Measurements from ENCODE around the gene PPM1H. TPM values are rescaled to one million over a fixed set of nuclear protein-coding genes. Genes with fewer than 3 reads are reported as not detected.

Gene PPM1H
- total RNA-seq, 1 donor from 2014 or later, result 21.6 TPM

- Histone ChIP-seq H3K4me3 (ENCODE audit: low read depth, low read length) (no peak overlapping the region), H3K36me3 (ENCODE audit: control insufficient read depth, insufficient read depth, low read length) (no peaks in the 10 kb centered on the region), H3K27me3 (ENCODE audit: control insufficient read depth, insufficient read depth, low read length) (no peaks in the 10 kb centered on the region)
- TF ChIP-seq CTCF (IDR thresholded peaks at IDR 0.05; ENCODE audit: insufficient read depth, low read length, poor library complexity, severe bottlenecking), result no peak
- DNase-seq (ENCODE audit: low read depth), result no peak
Observed at GRCh38 chr12:62963486-62964041, 28.6 kb upstream of the PPM1H start.

- no peaks in the 10 kb centered on the region for H3K36me3 ChIP-seq (ENCODE audit: control insufficient read depth, insufficient read depth, low read length)
- H3K27me3 ChIP-seq (ENCODE audit: control insufficient read depth, insufficient read depth, low read length), result no peaks in the 10 kb centered on the region
- no peak for TF ChIP-seq CTCF (IDR thresholded peaks at IDR 0.05; ENCODE audit: insufficient read depth, low read length, poor library complexity, severe bottlenecking)
- no peak overlapping the region for H3K4me3 ChIP-seq (ENCODE audit: low read depth, low read length)
- no peak for DNase-seq (ENCODE audit: low read depth)
Observed at GRCh38 chr12:62960324-62960723, 25.4 kb upstream of the PPM1H start.

- Histone ChIP-seq H3K36me3 (ENCODE audit: control insufficient read depth, insufficient read depth, low read length) (no peaks in the 10 kb centered on the region), H3K4me3 (ENCODE audit: low read depth, low read length) (no peak overlapping the region), H3K27me3 (ENCODE audit: control insufficient read depth, insufficient read depth, low read length) (no peaks in the 10 kb centered on the region)
- no peak for TF ChIP-seq CTCF (IDR thresholded peaks at IDR 0.05; ENCODE audit: insufficient read depth, low read length, poor library complexity, severe bottlenecking)
- no peak for DNase-seq (ENCODE audit: low read depth)
Observed at GRCh38 chr12:62959745-62960144, 24.8 kb upstream of the PPM1H start.

GRCh38 chr12:62957233-62957953 lies 22.4 kb upstream of the PPM1H start:
- H3K27me3 ChIP-seq (ENCODE audit: control insufficient read depth, insufficient read depth, low read length), result no peaks in the 10 kb centered on the region
- H3K36me3 ChIP-seq (ENCODE audit: control insufficient read depth, insufficient read depth, low read length), result no peaks in the 10 kb centered on the region
- TF ChIP-seq CTCF (IDR thresholded peaks at IDR 0.05; ENCODE audit: insufficient read depth, low read length, poor library complexity, severe bottlenecking), result no peak
- no peak for DNase-seq (ENCODE audit: low read depth)
- no peak overlapping the region for H3K4me3 ChIP-seq (ENCODE audit: low read depth, low read length)

GRCh38 chr12:62955678-62956077 lies 20.7 kb upstream of the PPM1H start:
- no peak for TF ChIP-seq CTCF (IDR thresholded peaks at IDR 0.05; ENCODE audit: insufficient read depth, low read length, poor library complexity, severe bottlenecking)
- Histone ChIP-seq H3K36me3 (ENCODE audit: control insufficient read depth, insufficient read depth, low read length) (no peaks in the 10 kb centered on the region), H3K27me3 (ENCODE audit: control insufficient read depth, insufficient read depth, low read length) (no peaks in the 10 kb centered on the region), H3K4me3 (ENCODE audit: low read depth, low read length) (no peak overlapping the region)
- no peak for DNase-seq (ENCODE audit: low read depth)

GRCh38 chr12:62950317-62950716 lies 15.4 kb upstream of the PPM1H start:
- no peak for TF ChIP-seq CTCF (IDR thresholded peaks at IDR 0.05; ENCODE audit: insufficient read depth, low read length, poor library complexity, severe bottlenecking)
- H3K4me3 ChIP-seq (ENCODE audit: low read depth, low read length), result no peak overlapping the region
- no peak for DNase-seq (ENCODE audit: low read depth)
- H3K27me3 ChIP-seq (ENCODE audit: control insufficient read depth, insufficient read depth, low read length), result no peaks in the 10 kb centered on the region
- H3K36me3 ChIP-seq (ENCODE audit: control insufficient read depth, insufficient read depth, low read length), result no peaks in the 10 kb centered on the region

Measured in kidney epithelial cell (primary cell).